GM08714 (cell line): ENCODE data around the gene C2orf92.
"Not testable (repeated sequence)": the region's sequence is repeated elsewhere in the genome, so short reads cannot be mapped to it uniquely, and the experiment has no call there.

Experiments
- H3K4me3 ChIP-seq: fragments of 200-500 bp; sonication (Bioruptor generic); 2 replicates; pipeline ENCODE4 v1.5.1; 2014; ENCODE audit warnings: mild to moderate bottlenecking, low read length, inconsistent platforms
- ZNF274 ChIP-seq: IDR thresholded peaks from 2 replicates; pipeline ENCODE4 v1.6.1; 2012; ENCODE audit warnings: mild to moderate bottlenecking, low read depth, low read length

Gene C2orf92

GRCh38 chr2:97670471-97670870 is 958 bp downstream of the C2orf92 start:
- no peak for TF ChIP-seq ZNF274
- no peak overlapping the region for H3K4me3 ChIP-seq

GRCh38 chr2:97671526-97671925 is 2.0 kb downstream of the C2orf92 start:
- TF ChIP-seq ZNF274 = no peak
- no peak overlapping the region for H3K4me3 ChIP-seq

- H3K4me3 ChIP-seq = not testable (repeated sequence)
Measured at GRCh38 chr2:97672606-97673140, 3.2 kb downstream of the C2orf92 start.

- TF ChIP-seq ZNF274 = no peak
- H3K4me3 ChIP-seq = no peak overlapping the region
Measured at GRCh38 chr2:97673182-97673914, 3.8 kb downstream of the C2orf92 start.

GRCh38 chr2:97673915-97674283 is 4.4 kb downstream of the C2orf92 start:
- TF ChIP-seq ZNF274 = no peak
- no peak overlapping the region for H3K4me3 ChIP-seq

- no peak for TF ChIP-seq ZNF274
- H3K4me3 ChIP-seq = no peak overlapping the region
Measured at GRCh38 chr2:97675430-97676113, 6.1 kb downstream of the C2orf92 start.

GRCh38 chr2:97676620-97677019 is 7.1 kb downstream of the C2orf92 start:
- TF ChIP-seq ZNF274 = no peak
- no peak overlapping the region for H3K4me3 ChIP-seq

GRCh38 chr2:97677480-97677879 is 8.0 kb downstream of the C2orf92 start:
- H3K4me3 ChIP-seq = no peak overlapping the region
- no peak for TF ChIP-seq ZNF274

GRCh38 chr2:97678298-97678697 is 8.8 kb downstream of the C2orf92 start:
- no peak overlapping the region for H3K4me3 ChIP-seq
- no peak for TF ChIP-seq ZNF274

GRCh38 chr2:97687235-97687634 is 17.7 kb downstream of the C2orf92 start:
- H3K4me3 ChIP-seq = not testable (repeated sequence)

- TF ChIP-seq ZNF274 = no peak
Measured at GRCh38 chr2:97688062-97688827, 18.7 kb downstream of the C2orf92 start.

GRCh38 chr2:97691166-97691565 is 21.7 kb downstream of the C2orf92 start:
- H3K4me3 ChIP-seq = no peak overlapping the region
- no peak for TF ChIP-seq ZNF274

More at GRCh38 chr2:97688062-97688827, 18.7 kb downstream of the C2orf92 start:
- H3K4me3 ChIP-seq = no peak overlapping the region

GRCh38 chr2:97693476-97693875 is 24.0 kb downstream of the C2orf92 start:
- TF ChIP-seq ZNF274 = no peak
- H3K4me3 ChIP-seq = no peak overlapping the region

- TF ChIP-seq ZNF274 = no peak
Measured at GRCh38 chr2:97695744-97696143, 26.2 kb downstream of the C2orf92 start.

More at GRCh38 chr2:97695744-97696143, 26.2 kb downstream of the C2orf92 start:
- no peak overlapping the region for H3K4me3 ChIP-seq
